Duodenal mucosa (tissue), 2 donors: ENCODE results near the gene FFAR3.

Experiments used
- H3K27ac ChIP-seq: one replicate; pipeline ENCODE4 v1.7.0; 2013; ENCODE audit warnings: low read depth, low read length
- H3K27me3 ChIP-seq, 2 donors: one replicate each; pipeline ENCODE4 v1.7.0; 2013; ENCODE audit warnings: low read length in 2 of 2, control low read depth in 1 of 2; ENCODE audit not compliant: insufficient read depth in 2 of 2, control insufficient read depth in 1 of 2
- H3K36me3 ChIP-seq, 2 donors: one replicate each; pipeline ENCODE4 v1.7.0; 2013; ENCODE audit warnings: low read length in 2 of 2, control low read depth in 1 of 2; ENCODE audit not compliant: insufficient read depth in 2 of 2, control insufficient read depth in 1 of 2
- H3K4me1 ChIP-seq, 2 donors: one replicate each; pipeline ENCODE4 v1.7.0; 2013; ENCODE audit warnings: low read length in 2 of 2, control low read depth in 1 of 2; ENCODE audit not compliant: insufficient read depth in 2 of 2, control insufficient read depth in 1 of 2
- H3K4me3 ChIP-seq, 2 donors: one replicate each; pipeline ENCODE4 v1.7.0; 2013; ENCODE audit warnings: low read length in 2 of 2, low read depth in 1 of 2
- H3K9ac ChIP-seq, 2 donors: one replicate each; pipeline ENCODE4 v1.7.0; 2013; ENCODE audit warnings: low read length in 2 of 2, low read depth in 1 of 2
- H3K9me3 ChIP-seq, 2 donors: one replicate each; pipeline ENCODE4 v1.7.0; 2013; ENCODE audit warnings: low read length in 2 of 2, control low read depth in 1 of 2; ENCODE audit not compliant: control insufficient read depth in 1 of 2

FFAR3 gene

GRCh38 chr19:35315883-35316282 is 42.4 kb upstream of the FFAR3 start:
- Histone ChIP-seq H3K4me1 (peaks cover 6 to 18% of the 10 kb centered on the region in 2 donors), H3K36me3 (no peaks in the 10 kb centered on the region), H3K27me3 (no peaks in the 10 kb centered on the region), H3K4me3 (no peak overlapping the region), H3K27ac (no peak overlapping the region), H3K9me3 (no peaks in the 10 kb centered on the region), H3K9ac (no peak overlapping the region)

GRCh38 chr19:35316560-35316959 is 41.7 kb upstream of the FFAR3 start:
- Histone ChIP-seq H3K27me3 (no peaks in the 10 kb centered on the region), H3K27ac (no peak overlapping the region), H3K4me1 (peaks cover 6 to 18% of the 10 kb centered on the region in 2 donors), H3K9me3 (no peaks in the 10 kb centered on the region), H3K4me3 (no peak overlapping the region), H3K9ac (no peak overlapping the region), H3K36me3 (no peaks in the 10 kb centered on the region)

GRCh38 chr19:35317464-35318043 is 40.7 kb upstream of the FFAR3 start:
- Histone ChIP-seq H3K27me3 (no peaks in the 10 kb centered on the region), H3K9ac (no peak overlapping the region), H3K4me1 (peaks cover 6 to 18% of the 10 kb centered on the region in 2 donors), H3K27ac (no peak overlapping the region), H3K9me3 (no peaks in the 10 kb centered on the region), H3K36me3 (no peaks in the 10 kb centered on the region), H3K4me3 (no peak overlapping the region)

- H3K27ac ChIP-seq, result no peak overlapping the region
- H3K4me1 ChIP-seq, result peaks cover 6 to 18% of the 10 kb centered on the region in 2 donors
- H3K4me3 ChIP-seq, result no peak overlapping the region
- no peaks in the 10 kb centered on the region for H3K9me3 ChIP-seq
- no peak overlapping the region for H3K9ac ChIP-seq
- H3K27me3 ChIP-seq, result no peaks in the 10 kb centered on the region
- no peaks in the 10 kb centered on the region for H3K36me3 ChIP-seq
Observed at GRCh38 chr19:35318679-35319448, 39.4 kb upstream of the FFAR3 start.

- H3K9ac ChIP-seq, result no peak overlapping the region
- no peaks in the 10 kb centered on the region for H3K9me3 ChIP-seq
Observed at GRCh38 chr19:35320065-35320713, 38.1 kb upstream of the FFAR3 start.

GRCh38 chr19:35321291-35321690 is 37.0 kb upstream of the FFAR3 start:
- no peak overlapping the region for H3K9ac ChIP-seq
- H3K9me3 ChIP-seq, result no peaks in the 10 kb centered on the region
- no peak overlapping the region for H3K4me3 ChIP-seq
- H3K4me1 ChIP-seq, result peaks cover 6 to 18% of the 10 kb centered on the region in 2 donors
- no peaks in the 10 kb centered on the region for H3K27me3 ChIP-seq
- no peaks in the 10 kb centered on the region for H3K36me3 ChIP-seq
- H3K27ac ChIP-seq, result no peak overlapping the region

More at GRCh38 chr19:35320065-35320713, 38.1 kb upstream of the FFAR3 start:
- Histone ChIP-seq H3K27me3 (no peaks in the 10 kb centered on the region), H3K4me1 (peaks cover 6 to 18% of the 10 kb centered on the region in 2 donors), H3K4me3 (no peak overlapping the region), H3K36me3 (no peaks in the 10 kb centered on the region), H3K27ac (no peak overlapping the region)

GRCh38 chr19:35322014-35322413 is 36.2 kb upstream of the FFAR3 start:
- no peak overlapping the region for H3K9ac ChIP-seq
- no peak overlapping the region for H3K27ac ChIP-seq
- no peaks in the 10 kb centered on the region for H3K36me3 ChIP-seq
- no peaks in the 10 kb centered on the region for H3K9me3 ChIP-seq
- H3K4me3 ChIP-seq, result no peak overlapping the region
- H3K4me1 ChIP-seq, result peaks cover 6 to 13% of the 10 kb centered on the region in 2 donors
- no peaks in the 10 kb centered on the region for H3K27me3 ChIP-seq

- Histone ChIP-seq H3K27ac (no peak overlapping the region), H3K36me3 (no peaks in the 10 kb centered on the region)
Observed at GRCh38 chr19:35327642-35328041, 30.6 kb upstream of the FFAR3 start.

GRCh38 chr19:35328851-35329285 is 29.4 kb upstream of the FFAR3 start, which contains the start of gene CD22:
CD22 (plus strand) TSS chr19:35329187; CDS start chr19:35332041, 2,854 bp downstream.
- Histone ChIP-seq H3K9me3 (no peaks in the 10 kb centered on the region), H3K36me3 (no peaks in the 10 kb centered on the region), H3K4me3 (no peak within 1 kb of the TSS), H3K27me3 (peaks cover 6 to 7% of the 10 kb centered on the region in 2 donors), H3K4me1 (no peaks in the 10 kb centered on the region), H3K27ac (no peak within 1 kb of the TSS), H3K9ac (no peak within 1 kb of the TSS)

More at GRCh38 chr19:35327642-35328041, 30.6 kb upstream of the FFAR3 start:
- no peaks in the 10 kb centered on the region for H3K9me3 ChIP-seq
- H3K4me3 ChIP-seq, result no peak overlapping the region
- peaks cover 4 to 6% of the 10 kb centered on the region in 2 donors for H3K27me3 ChIP-seq
- H3K9ac ChIP-seq, result no peak overlapping the region
- H3K4me1 ChIP-seq, result no peaks in the 10 kb centered on the region

GRCh38 chr19:35329323-35329722 is 28.9 kb upstream of the FFAR3 start:
- no peaks in the 10 kb centered on the region for H3K4me1 ChIP-seq
- H3K9ac ChIP-seq, result no peak overlapping the region
- no peaks in the 10 kb centered on the region for H3K9me3 ChIP-seq
- no peak overlapping the region for H3K27ac ChIP-seq
- H3K27me3 ChIP-seq, result peaks cover 6 to 7% of the 10 kb centered on the region in 2 donors
- no peak overlapping the region for H3K4me3 ChIP-seq
- H3K36me3 ChIP-seq, result no peaks in the 10 kb centered on the region
